ENCODE data around the gene SH3RF3.

Gene SH3RF3

GRCh38 chr2:109293663-109294062 lies 164.7 kb downstream of the SH3RF3 start:
- no peak for DNase-seq

- no peak for DNase-seq
Observed at GRCh38 chr2:109294523-109294922, 165.5 kb downstream of the SH3RF3 start.

GRCh38 chr2:109295070-109295780 lies 166.2 kb downstream of the SH3RF3 start:
- no peak for DNase-seq

GRCh38 chr2:109295781-109296117 lies 166.7 kb downstream of the SH3RF3 start:
- DNase-seq, result no peak

GRCh38 chr2:109297566-109298490 lies 168.8 kb downstream of the SH3RF3 start:
- no peak for DNase-seq

- DNase-seq, result no peak
Observed at GRCh38 chr2:109298851-109299250, 169.8 kb downstream of the SH3RF3 start.

- no peak for DNase-seq
Observed at GRCh38 chr2:109299536-109299935, 170.5 kb downstream of the SH3RF3 start.

- DNase-seq, result no peak
Observed at GRCh38 chr2:109300582-109300981, 171.6 kb downstream of the SH3RF3 start.

- DNase-seq, result no peak
Observed at GRCh38 chr2:109301746-109302145, 172.7 kb downstream of the SH3RF3 start.

GRCh38 chr2:109302319-109302718 lies 173.3 kb downstream of the SH3RF3 start:
- DNase-seq, result no peak

GRCh38 chr2:109304242-109304641 lies 175.2 kb downstream of the SH3RF3 start:
- no peak for DNase-seq

GRCh38 chr2:109304731-109305470 lies 175.9 kb downstream of the SH3RF3 start:
- no peak for DNase-seq

GRCh38 chr2:109305490-109306167 lies 176.6 kb downstream of the SH3RF3 start:
- DNase-seq, result no peak

- DNase-seq, result no peak
Observed at GRCh38 chr2:109306190-109306589, 177.2 kb downstream of the SH3RF3 start.

GRCh38 chr2:109311771-109312170 lies 182.8 kb downstream of the SH3RF3 start:
- DNase-seq, result no peak

- no peak for DNase-seq
Observed at GRCh38 chr2:109312902-109313301, 183.9 kb downstream of the SH3RF3 start.

GRCh38 chr2:109313343-109313742 lies 184.3 kb downstream of the SH3RF3 start:
- no peak for DNase-seq

- DNase-seq, result no peak
Observed at GRCh38 chr2:109316091-109316490, 187.1 kb downstream of the SH3RF3 start.

GRCh38 chr2:109317471-109318095 lies 188.6 kb downstream of the SH3RF3 start:
- DNase-seq, result no peak

GRCh38 chr2:109318150-109318948 lies 189.3 kb downstream of the SH3RF3 start:
- no peak for DNase-seq

GRCh38 chr2:109318949-109319342 lies 189.9 kb downstream of the SH3RF3 start:
- no peak for DNase-seq

Measured in CD4-positive, alpha-beta T cell treated with Interleukin-6 for 4 hours (primary cell).